GM10847 (cell line): ENCODE data around the gene PLB1.

Experiments
- POLR2A ChIP-seq: IDR thresholded peaks from 2 replicates; pipeline ENCODE4 v1.6.1; 2011; ENCODE audit not compliant: insufficient read length; ENCODE audit errors: extremely low read depth

Gene PLB1

DNA sequence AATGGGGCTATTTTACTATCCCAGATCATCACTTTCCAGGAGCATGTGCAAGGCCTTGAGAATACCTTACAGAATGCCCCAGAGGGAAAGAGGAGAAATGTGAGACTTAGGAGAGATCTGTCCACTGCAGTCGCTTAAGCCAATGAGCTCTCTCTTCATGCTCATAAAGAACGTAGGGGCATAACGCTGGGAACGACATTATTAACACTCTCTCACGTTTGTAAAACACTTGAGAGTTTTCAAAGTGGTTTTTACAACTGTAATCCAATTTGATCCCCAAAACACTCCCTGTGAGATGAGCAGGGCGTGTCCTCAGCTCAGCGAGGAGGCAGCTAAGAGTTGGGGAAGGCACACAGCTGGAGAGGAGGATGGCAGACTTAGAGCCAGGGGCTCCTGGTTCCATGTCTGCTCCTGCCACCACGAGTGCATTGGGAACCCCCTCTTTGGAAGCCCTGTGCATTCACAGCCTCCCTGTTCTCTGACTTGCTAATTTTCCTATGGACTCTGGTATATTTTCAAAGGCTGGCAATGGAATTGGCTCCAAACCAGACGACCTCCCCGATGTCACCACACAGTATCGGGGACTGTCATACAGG lies 97.4 kb downstream of the PLB1 start:
- TF ChIP-seq POLR2A, result no peak

GRCh38 chr2:28594000-28594331 lies 98.1 kb downstream of the PLB1 start:
- TF ChIP-seq POLR2A, result no peak

- no peak for TF ChIP-seq POLR2A
Measured at GRCh38 chr2:28594332-28595108, 98.7 kb downstream of the PLB1 start.

GRCh38 chr2:28595323-28595722 lies 99.5 kb downstream of the PLB1 start:
- no peak for TF ChIP-seq POLR2A

- no peak for TF ChIP-seq POLR2A
Measured at GRCh38 chr2:28598484-28598883, 102.6 kb downstream of the PLB1 start.

DNA sequence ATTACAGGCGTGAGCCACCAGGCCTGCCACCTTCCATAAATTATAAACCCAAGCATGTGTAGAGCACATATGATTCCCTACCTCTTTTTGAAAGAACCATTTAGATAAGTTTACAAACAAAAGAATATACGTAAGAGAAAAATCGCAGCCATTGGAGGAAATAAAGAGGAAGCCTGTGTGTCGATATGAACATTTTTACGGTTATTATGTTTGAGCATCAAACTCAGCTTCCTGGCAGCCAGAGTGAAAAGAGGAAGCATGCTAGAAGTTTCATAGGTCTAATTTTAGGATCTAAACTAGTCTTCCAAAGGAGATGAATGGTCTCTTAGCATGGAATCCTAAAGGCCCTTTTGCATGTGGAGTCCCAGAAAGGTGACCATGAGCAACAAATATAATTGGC lies 104.3 kb downstream of the PLB1 start:
- TF ChIP-seq POLR2A, result no peak

DNA sequence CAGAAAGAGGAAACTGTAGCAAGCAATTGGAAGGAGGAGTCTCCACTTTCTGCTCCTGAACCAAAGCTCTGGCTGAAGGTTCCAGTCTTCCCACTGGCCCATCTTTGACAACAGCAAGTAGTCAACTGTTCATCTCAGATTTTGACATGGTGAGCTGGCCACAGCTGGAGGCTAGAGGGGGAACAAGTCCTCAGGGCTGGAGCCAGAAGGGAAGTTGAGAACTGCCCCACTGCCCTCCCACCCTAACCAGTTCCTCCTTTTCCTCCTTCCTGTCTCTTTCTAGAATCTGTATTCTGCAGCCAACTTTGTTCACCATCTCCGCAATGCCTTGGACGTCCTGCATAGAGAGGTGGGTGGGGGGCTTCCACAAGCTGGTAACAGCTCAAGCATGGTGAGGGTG lies 105.8 kb downstream of the PLB1 start:
- TF ChIP-seq POLR2A, result no peak

GRCh38 chr2:28602136-28602660 lies 106.3 kb downstream of the PLB1 start:
- TF ChIP-seq POLR2A, result no peak

DNA sequence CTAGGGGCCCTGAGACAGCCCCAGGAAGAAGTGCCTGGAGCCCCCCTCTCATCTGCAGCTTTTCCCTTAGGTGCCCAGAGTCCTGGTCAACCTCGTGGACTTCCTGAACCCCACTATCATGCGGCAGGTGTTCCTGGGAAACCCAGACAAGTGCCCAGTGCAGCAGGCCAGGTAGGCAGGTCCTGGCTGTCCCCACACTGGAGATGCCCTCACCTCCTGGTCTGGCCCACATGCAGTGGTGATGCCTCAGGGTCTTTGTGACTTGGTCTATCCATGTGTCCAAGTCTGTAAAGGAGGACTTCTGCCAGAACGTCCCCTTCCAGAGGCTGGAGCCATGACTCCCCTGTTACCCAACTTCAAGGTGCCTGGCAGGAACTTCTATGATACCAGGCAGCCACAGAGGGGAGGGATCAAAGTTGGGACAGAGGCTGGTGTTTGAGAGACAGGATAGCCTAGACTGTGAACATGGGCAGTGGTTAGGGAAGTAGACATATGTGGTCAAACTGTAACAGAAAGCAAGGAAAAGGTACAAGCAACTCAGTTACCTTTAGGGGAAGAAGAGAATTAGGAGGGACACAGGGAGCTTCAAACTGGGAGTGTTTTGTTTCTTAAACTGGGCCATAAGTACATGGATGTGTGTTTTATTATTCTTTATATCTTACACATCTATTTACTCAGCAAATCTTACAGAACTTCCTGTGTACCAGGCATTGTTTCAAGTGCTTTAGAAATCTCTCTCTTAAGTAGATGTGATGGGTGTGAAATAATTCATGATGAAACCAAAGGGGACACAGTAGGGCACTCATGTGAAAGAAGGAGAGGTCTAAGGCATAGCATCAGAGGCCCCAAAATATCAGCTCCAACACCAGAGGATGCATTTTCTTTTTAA lies 107.1 kb downstream of the PLB1 start:
- TF ChIP-seq POLR2A, result no peak

DNA sequence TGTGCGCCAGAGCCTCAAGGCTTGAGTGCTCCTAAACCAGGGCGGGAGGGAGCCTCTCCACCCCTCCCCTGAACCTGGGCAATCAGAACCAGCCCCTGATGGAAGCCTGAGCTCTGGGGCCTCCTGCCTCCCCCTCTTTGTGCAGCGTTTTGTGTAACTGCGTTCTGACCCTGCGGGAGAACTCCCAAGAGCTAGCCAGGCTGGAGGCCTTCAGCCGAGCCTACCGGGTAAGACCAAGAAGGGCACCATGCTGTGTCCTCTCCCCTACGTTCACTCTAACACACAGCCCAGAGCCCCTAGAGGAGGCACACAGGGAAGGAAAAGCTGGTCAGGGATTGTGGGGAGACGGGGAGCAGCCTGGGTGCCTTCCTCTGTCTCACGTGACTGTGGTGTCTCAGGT lies 108.0 kb downstream of the PLB1 start:
- no peak for TF ChIP-seq POLR2A

DNA sequence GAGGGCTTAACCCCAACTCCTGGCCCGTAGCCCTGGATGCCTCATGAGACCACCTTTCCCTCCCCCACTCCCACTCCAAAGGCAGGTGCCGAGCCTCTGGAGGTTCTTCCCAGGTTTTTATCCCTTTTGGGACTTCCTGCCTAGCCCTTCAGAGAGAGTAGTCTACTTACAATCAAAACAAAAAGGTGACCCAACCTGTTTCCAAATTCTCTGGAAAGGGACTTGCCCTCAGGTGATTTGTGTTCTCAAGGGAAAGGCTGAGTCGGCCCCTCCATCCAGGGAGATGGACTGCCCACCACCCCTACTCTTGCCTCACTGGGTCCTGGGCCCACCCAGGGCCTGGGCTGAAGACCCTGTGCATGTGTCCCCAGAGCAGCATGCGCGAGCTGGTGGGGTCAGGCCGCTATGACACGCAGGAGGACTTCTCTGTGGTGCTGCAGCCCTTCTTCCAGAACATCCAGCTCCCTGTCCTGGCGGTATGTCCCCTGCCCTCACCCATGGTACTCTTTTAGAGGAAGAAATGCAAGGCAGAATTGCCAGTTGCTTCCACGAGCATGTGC lies 108.5 kb downstream of the PLB1 start:
- no peak for TF ChIP-seq POLR2A

DNA sequence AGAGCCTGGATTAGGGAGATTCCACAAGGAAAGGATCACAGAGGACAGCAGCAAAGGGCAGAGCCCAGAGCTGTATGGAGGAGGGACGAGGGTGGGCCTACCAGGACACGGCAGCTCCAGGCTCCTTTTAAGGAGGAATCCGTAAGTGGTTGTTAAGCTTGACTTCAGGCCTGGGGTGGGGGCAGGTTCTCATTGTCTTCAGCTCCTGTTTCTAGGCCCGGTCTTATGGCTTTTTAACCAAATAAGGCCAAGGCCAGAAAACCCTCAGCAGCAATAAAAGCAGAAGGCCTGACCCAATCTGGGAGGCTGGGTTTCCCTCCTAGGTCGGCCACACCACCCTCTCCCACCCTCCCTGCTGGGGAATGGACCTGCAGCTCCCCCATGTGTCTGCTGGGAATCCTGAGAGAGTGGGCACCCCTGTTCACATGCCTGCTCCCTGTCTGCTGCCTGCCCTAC lies 111.2 kb downstream of the PLB1 start:
- no peak for TF ChIP-seq POLR2A

DNA sequence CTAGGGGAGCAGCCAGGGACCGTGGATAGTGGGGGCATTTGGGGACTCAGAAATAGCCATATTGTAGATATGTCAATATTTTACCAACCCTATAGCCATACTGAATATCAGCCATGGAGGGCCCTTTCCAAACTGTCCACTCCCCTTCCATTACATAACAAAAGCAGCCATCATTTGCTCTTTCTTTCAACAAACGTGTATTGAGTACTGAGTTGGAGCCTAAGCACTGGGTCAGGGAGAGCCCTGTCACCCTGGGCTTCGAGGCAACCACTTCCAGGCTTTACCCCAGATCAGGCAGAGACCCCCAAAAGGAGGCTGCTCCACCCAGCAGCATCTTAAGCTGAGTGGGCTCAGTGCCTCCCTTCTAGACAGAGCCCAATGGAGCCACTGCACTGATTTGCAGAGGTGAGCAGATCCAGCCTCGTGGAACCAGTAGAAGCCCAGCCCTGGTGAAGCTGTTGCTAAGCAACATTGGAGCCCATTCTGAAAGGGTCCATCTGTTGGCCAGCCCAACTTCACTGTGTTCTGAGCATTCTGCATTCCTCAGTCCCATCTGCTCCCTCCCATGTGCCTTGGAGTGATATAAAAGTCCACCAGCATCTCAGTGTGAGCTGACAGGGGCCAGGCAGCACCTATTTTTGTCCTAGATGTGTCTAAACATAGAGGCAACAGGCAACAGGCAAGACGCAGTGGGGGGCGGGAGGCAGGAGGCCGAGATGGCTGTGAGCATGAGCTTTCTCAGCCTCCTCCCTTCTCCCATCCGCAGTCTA lies 112.1 kb downstream of the PLB1 start:
- no peak for TF ChIP-seq POLR2A
